Fibroblast of the aortic adventitia (primary cell): ENCODE results near the gene RHO. TPM values are rescaled to one million over a fixed set of nuclear protein-coding genes. Genes with fewer than 3 reads are reported as not detected.

ENCODE experiments used
- DNase-seq: peaks from one replicate; pipeline ENCODE4 v3.0.0-alpha.2; 2010; ENCODE audit warnings: low read depth
- H3K4me3 ChIP-seq: 2 replicates; pipeline ENCODE4 v1.5.1; 2011; ENCODE audit warnings: low read depth, mild to moderate bottlenecking, control low read depth, low read length, moderate library complexity
- CTCF ChIP-seq: IDR thresholded peaks from 2 replicates; pipeline ENCODE4 v1.5.1; 2011; ENCODE audit warnings: mild to moderate bottlenecking, low read length, control low read depth, inconsistent platforms; ENCODE audit not compliant: insufficient read depth
- total RNA-seq: library from RNA; depleted of rRNA; stranded (reverse); fragments of >200 nt; gene quantifications from 2 replicates; pipeline ENCODE4 v1.2.3, GENCODE V29; 2012; ENCODE audit warnings: low replicate concordance

Gene RHO
- total RNA-seq, 1 donor = not detected

GRCh38 chr3:129503471-129504291 is 24.8 kb upstream of the RHO start:
- H3K4me3 ChIP-seq = no peak overlapping the region
- no peak for TF ChIP-seq CTCF
- DNase-seq = no peak

GRCh38 chr3:129504471-129505100 is 23.9 kb upstream of the RHO start:
- TF ChIP-seq CTCF = no peak
- H3K4me3 ChIP-seq = no peak overlapping the region
- no peak for DNase-seq

- DNase-seq = no peak
- H3K4me3 ChIP-seq = no peak overlapping the region
- no peak for TF ChIP-seq CTCF
Observed at GRCh38 chr3:129505341-129505740, 23.1 kb upstream of the RHO start.

GRCh38 chr3:129506231-129506742 is 22.2 kb upstream of the RHO start:
- no peak for TF ChIP-seq CTCF
- H3K4me3 ChIP-seq = no peak overlapping the region
- DNase-seq = no peak

- DNase-seq = no peak
- H3K4me3 ChIP-seq = no peak overlapping the region
- TF ChIP-seq CTCF = no peak
Observed at GRCh38 chr3:129507181-129507831, 21.1 kb upstream of the RHO start.

GRCh38 chr3:129512595-129512994 is 15.8 kb upstream of the RHO start:
- H3K4me3 ChIP-seq = no peak overlapping the region
- no peak for DNase-seq
- TF ChIP-seq CTCF = no peak
